Measurements from ENCODE around the gene UNC45B. TPM values are rescaled to one million over a fixed set of nuclear protein-coding genes. Genes with fewer than 3 reads are reported as not detected.

UNC45B gene
- total and polyA plus RNA-seq, 2 donors (not counting 3 experiments of a cell fraction or from before 2014, with no cell fraction given), result not detected

GRCh38 chr17:35227546-35227945, 79.9 kb downstream of the UNC45B start:
- DNase-seq (ENCODE audit: low read depth, low spot score) (no peak), FAIRE-seq (no peak)
- H3K79me2 ChIP-seq (ENCODE audit: control insufficient read depth, insufficient read depth, low read length), result no peaks in the 10 kb centered on the region
- H3K9ac ChIP-seq (replicated peaks; ENCODE audit: extremely low read depth, insufficient read depth, low read length), result no peak overlapping the region
- H3K4me1 ChIP-seq (ENCODE audit: control insufficient read depth, extremely low read depth, insufficient read depth, low read length), result no peaks in the 10 kb centered on the region
- H3K27me3 ChIP-seq (ENCODE audit: control insufficient read depth in 2 of 2, insufficient read depth in 2 of 2, low read length in 2 of 2), result peaks cover 9 to 17% of the 10 kb centered on the region in 2 experiments
- ChIA-PET POLR2A (no interaction called here), CTCF (no interaction called here)
- no peaks in the 10 kb centered on the region for H4K20me1 ChIP-seq (replicated peaks; ENCODE audit: control insufficient read depth, extremely low read depth, insufficient read depth, low read length)
- no peak overlapping the region for H3K4me3 ChIP-seq (replicated peaks in 1 of 3; ENCODE audit: insufficient read depth in 1 of 3, low read depth in 1 of 3, low read length in 3 of 3)
- H3K27ac ChIP-seq (ENCODE audit: insufficient read depth, low read depth, low read length), result no peak overlapping the region
- intact Hi-C loops (cut with micrococcal nuclease) (no loop called here), dilution Hi-C loops (cut with MboI; ENCODE audit: extremely low pct_ligation_motif_present, low sequenced_read_pairs) (no loop called here)
- H3K9me1 ChIP-seq (replicated peaks; ENCODE audit: control insufficient read depth, extremely low read depth, insufficient read depth, low read length), result no peaks in the 10 kb centered on the region
- H3K4me2 ChIP-seq (ENCODE audit: insufficient read depth, low read length), result no peak overlapping the region
- BruUV-seq (replicated peaks), result no TSS peak
- TF ChIP-seq JUN (IDR thresholded peaks at IDR 0.05; ENCODE audit: borderline replicate concordance, insufficient read depth, insufficient read length, low read depth) (no peak), CTCF (IDR thresholded peaks at IDR 0.05; ENCODE audit: extremely low read depth in 1 of 2, insufficient read depth in 1 of 2, low read depth in 1 of 2, low read length in 2 of 2) (no peak), MYC (IDR thresholded peaks at IDR 0.05; ENCODE audit: low read depth, low read length) (no peak), POLR2A (IDR thresholded peaks at IDR 0.05; ENCODE audit: low read depth, low read length) (no peak), GATA2 (IDR thresholded peaks at IDR 0.05; ENCODE audit: insufficient read depth, insufficient read length, low read depth, low read length) (no peak), FOS (IDR thresholded peaks at IDR 0.05; ENCODE audit: borderline replicate concordance, insufficient read depth, low read length) (no peak), POLR2AphosphoS5 (IDR thresholded peaks at IDR 0.05; ENCODE audit: insufficient read depth, low read depth, low read length) (no peak), EZH2 (IDR thresholded peaks at IDR 0.05; ENCODE audit: borderline replicate concordance, low read depth, low read length, severe bottlenecking) (no peak)
- TF ChIP-seq, protein P1, sequence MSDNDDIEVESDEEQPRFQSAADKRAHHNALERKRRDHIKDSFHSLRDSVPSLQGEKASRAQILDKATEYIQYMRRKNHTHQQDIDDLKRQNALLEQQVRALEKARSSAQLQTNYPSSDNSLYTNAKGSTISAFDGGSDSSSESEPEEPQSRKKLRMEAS (IDR thresholded peaks at IDR 0.05; ENCODE audit: insufficient read depth, insufficient read length), result no peak
- no peaks in the 10 kb centered on the region for H3K36me3 ChIP-seq (ENCODE audit: control insufficient read depth in 2 of 2, extremely low read depth in 1 of 2, insufficient read depth in 2 of 2, low read length in 2 of 2)
- no peak overlapping the region for H2AFZ ChIP-seq (ENCODE audit: low read depth, low read length)
- no peaks in the 10 kb centered on the region for H3K9me3 ChIP-seq (replicated peaks; ENCODE audit: control insufficient read depth, insufficient read depth, low read length)

Measured in endothelial cell of umbilical vein (primary cell).